Stimulated activated naive B cell treated with anti-CD40 and anti-IgM and Interleukin-4, amounts not matched to agents 10 μg/mL and 1 μg/mL and 100 μg/mL, for 72 hours (primary cell): Measurements from ENCODE around the gene MTMR10.

Experiments used
- ATAC-seq, 2 donors: fragments of 150-1000 bp; cut with Tn5 transposase; replicated peaks; 2 replicates each; pipeline ENCODE4 v1.10.0; 2021; ENCODE audit warnings: moderate library complexity in 1 of 2
- DNase-seq: peaks from one replicate; pipeline ENCODE4 v3.0.0; 2021
- H3K27ac Mint-ChIP-seq: one replicate; pipeline ENCODE4 v1.8.0; 2022; ENCODE audit warnings: mild to moderate bottlenecking, mixed read lengths
- H3K27me3 Mint-ChIP-seq, 2 donors: one replicate each; pipeline ENCODE4 v1.8.0; 2022; ENCODE audit warnings: mixed read lengths in 2 of 2
- H3K36me3 Mint-ChIP-seq, 2 donors: one replicate each; pipeline ENCODE4 v1.8.0; 2022; ENCODE audit warnings: mixed read lengths in 2 of 2, mild to moderate bottlenecking in 1 of 2
- H3K4me1 Mint-ChIP-seq, 2 donors: one replicate each; pipeline ENCODE4 v1.8.0; 2022; ENCODE audit warnings: mixed read lengths in 2 of 2, mild to moderate bottlenecking in 1 of 2
- H3K4me3 Mint-ChIP-seq, 2 donors: one replicate each; pipeline ENCODE4 v1.8.0; 2022; ENCODE audit warnings: mild to moderate bottlenecking in 2 of 2, mixed read lengths in 2 of 2, moderate library complexity in 1 of 2
- H3K9me3 Mint-ChIP-seq, 2 donors: one replicate each; pipeline ENCODE4 v1.8.0; 2022; ENCODE audit warnings: mixed read lengths in 2 of 2, mild to moderate bottlenecking in 1 of 2

The MTMR10 gene

GRCh38 chr15:30962079-30962478 lies 29.3 kb downstream of the MTMR10 start:
- H3K9me3 Mint-ChIP-seq, result no peaks in the 10 kb centered on the region
- H3K36me3 Mint-ChIP-seq, result peaks cover 30 to 44% of the 10 kb centered on the region in 2 donors
- no peak for ATAC-seq

GRCh38 chr15:30958219-30958618 lies 33.2 kb downstream of the MTMR10 start:
- Mint-ChIP-seq H3K4me1 (peaks cover 24 to 29% of the 10 kb centered on the region in 2 donors), H3K27me3 (no peaks in the 10 kb centered on the region), H3K9me3 (no peaks in the 10 kb centered on the region), H3K4me3 (no peak overlapping the region), H3K27ac (no peak overlapping the region), H3K36me3 (peaks cover 41 to 66% of the 10 kb centered on the region in 2 donors)
- ATAC-seq (no peak), DNase-seq (no peak)

More at GRCh38 chr15:30962079-30962478, 29.3 kb downstream of the MTMR10 start:
- H3K27ac Mint-ChIP-seq, result peak overlapping the region; percentile 89
- no peak for DNase-seq
- no peaks in the 10 kb centered on the region for H3K27me3 Mint-ChIP-seq
- peaks cover 24 to 26% of the 10 kb centered on the region in 2 donors for H3K4me1 Mint-ChIP-seq
- no peak overlapping the region for H3K4me3 Mint-ChIP-seq

GRCh38 chr15:30956216-30957124 lies 35.0 kb downstream of the MTMR10 start:
- DNase-seq, result no peak
- Mint-ChIP-seq H3K9me3 (no peaks in the 10 kb centered on the region), H3K36me3 (peaks cover 50 to 70% of the 10 kb centered on the region in 2 donors), H3K4me3 (no peak overlapping the region), H3K4me1 (peaks cover 15 to 16% of the 10 kb centered on the region in 2 donors), H3K27me3 (no peaks in the 10 kb centered on the region), H3K27ac (peak overlapping the region; percentile 75)
- ATAC-seq, result no peak

- Mint-ChIP-seq H3K27ac (no peak overlapping the region), H3K36me3 (peaks cover 44 to 65% of the 10 kb centered on the region in 2 donors)
Observed at GRCh38 chr15:30954674-30955073, 36.8 kb downstream of the MTMR10 start.

GRCh38 chr15:30953731-30954378 lies 37.6 kb downstream of the MTMR10 start:
- no peak for DNase-seq
- Mint-ChIP-seq H3K4me1 (peaks cover 10 to 14% of the 10 kb centered on the region in 2 donors), H3K36me3 (peaks cover 51 to 69% of the 10 kb centered on the region in 2 donors), H3K27ac (peak overlapping the region; percentile 15), H3K27me3 (no peaks in the 10 kb centered on the region), H3K4me3 (no peak overlapping the region), H3K9me3 (no peaks in the 10 kb centered on the region)
- ATAC-seq, result peak in 1 of 2 donors; percentile 12

More at GRCh38 chr15:30954674-30955073, 36.8 kb downstream of the MTMR10 start:
- no peak for DNase-seq
- no peak overlapping the region for H3K4me3 Mint-ChIP-seq
- no peaks in the 10 kb centered on the region for H3K27me3 Mint-ChIP-seq
- no peak for ATAC-seq
- no peaks in the 10 kb centered on the region for H3K9me3 Mint-ChIP-seq
- H3K4me1 Mint-ChIP-seq, result peaks cover 13 to 14% of the 10 kb centered on the region in 2 donors

GRCh38 chr15:30953183-30953582 lies 38.2 kb downstream of the MTMR10 start:
- Mint-ChIP-seq H3K27me3 (no peaks in the 10 kb centered on the region), H3K27ac (no peak overlapping the region), H3K4me1 (peaks cover 10 to 13% of the 10 kb centered on the region in 2 donors), H3K4me3 (no peak overlapping the region), H3K36me3 (peaks cover 55 to 73% of the 10 kb centered on the region in 2 donors), H3K9me3 (no peaks in the 10 kb centered on the region)
- no peak for DNase-seq
- no peak for ATAC-seq

GRCh38 chr15:30943654-30944335 lies 47.6 kb downstream of the MTMR10 start:
- Mint-ChIP-seq H3K9me3 (no peaks in the 10 kb centered on the region), H3K27ac (peak overlapping the region; percentile 71), H3K27me3 (no peaks in the 10 kb centered on the region), H3K4me3 (no peak overlapping the region), H3K4me1 (no peaks in the 10 kb centered on the region), H3K36me3 (peaks cover 28 to 51% of the 10 kb centered on the region in 2 donors)
- no peak for DNase-seq
- no peak for ATAC-seq

- Mint-ChIP-seq H3K4me3 (no peak overlapping the region), H3K27me3 (no peaks in the 10 kb centered on the region), H3K36me3 (peaks cover 30 to 45% of the 10 kb centered on the region in 2 donors), H3K27ac (peak overlapping the region; percentile 84), H3K9me3 (no peaks in the 10 kb centered on the region), H3K4me1 (no peaks in the 10 kb centered on the region)
- DNase-seq, result no peak
- ATAC-seq, result no peak
Observed at GRCh38 chr15:30941520-30941919, 49.9 kb downstream of the MTMR10 start.

- Mint-ChIP-seq H3K4me1 (no peaks in the 10 kb centered on the region), H3K9me3 (no peaks in the 10 kb centered on the region), H3K27me3 (no peaks in the 10 kb centered on the region), H3K4me3 (no peak overlapping the region), H3K36me3 (peaks cover 28 to 39% of the 10 kb centered on the region in 2 donors), H3K27ac (peak overlapping the region; percentile 42)
- DNase-seq, result no peak
- ATAC-seq, result no peak
Observed at GRCh38 chr15:30940359-30940758, 51.1 kb downstream of the MTMR10 start.

GRCh38 chr15:30939161-30939560 lies 52.3 kb downstream of the MTMR10 start:
- no peaks in the 10 kb centered on the region for H3K27me3 Mint-ChIP-seq
- DNase-seq (no peak), ATAC-seq (no peak)
- H3K36me3 Mint-ChIP-seq, result peaks cover 30 to 40% of the 10 kb centered on the region in 2 donors
- no peaks in the 10 kb centered on the region for H3K9me3 Mint-ChIP-seq
- H3K4me1 Mint-ChIP-seq, result peaks cover 3 to 9% of the 10 kb centered on the region in 2 donors
- H3K4me3 Mint-ChIP-seq, result no peak overlapping the region
- no peak overlapping the region for H3K27ac Mint-ChIP-seq

- Mint-ChIP-seq H3K4me3 (no peak overlapping the region), H3K4me1 (peaks cover 19 to 31% of the 10 kb centered on the region in 2 donors), H3K36me3 (peaks cover 51 to 59% of the 10 kb centered on the region in 2 donors), H3K27me3 (no peaks in the 10 kb centered on the region), H3K27ac (no peak overlapping the region), H3K9me3 (no peaks in the 10 kb centered on the region)
- DNase-seq (no peak), ATAC-seq (no peak)
Observed at GRCh38 chr15:30933293-30933692, 58.1 kb downstream of the MTMR10 start.

GRCh38 chr15:30930422-30930821 lies 61.0 kb downstream of the MTMR10 start:
- peak; percentile 80 to 85 for ATAC-seq
- Mint-ChIP-seq H3K4me1 (peaks cover 19 to 31% of the 10 kb centered on the region in 2 donors), H3K9me3 (no peaks in the 10 kb centered on the region), H3K4me3 (peak overlapping the region in 1 of 2 donors; percentile 28), H3K27me3 (no peaks in the 10 kb centered on the region), H3K36me3 (peaks cover 53 to 69% of the 10 kb centered on the region in 2 donors), H3K27ac (peak overlapping the region; percentile 52)
- DNase-seq, result peak; percentile 25

- Mint-ChIP-seq H3K9me3 (no peaks in the 10 kb centered on the region), H3K36me3 (peaks cover 52 to 68% of the 10 kb centered on the region in 2 donors), H3K4me3 (no peak overlapping the region), H3K27ac (no peak overlapping the region), H3K4me1 (peaks cover 19 to 31% of the 10 kb centered on the region in 2 donors), H3K27me3 (no peaks in the 10 kb centered on the region)
- DNase-seq (no peak), ATAC-seq (peak in 1 of 2 donors; percentile 40)
Observed at GRCh38 chr15:30929982-30930381, 61.4 kb downstream of the MTMR10 start.

GRCh38 chr15:30929064-30929669 lies 62.3 kb downstream of the MTMR10 start:
- ATAC-seq (no peak), DNase-seq (no peak)
- no peak overlapping the region for H3K27ac Mint-ChIP-seq
- H3K4me3 Mint-ChIP-seq, result no peak overlapping the region
- peaks cover 16 to 23% of the 10 kb centered on the region in 2 donors for H3K4me1 Mint-ChIP-seq
- no peaks in the 10 kb centered on the region for H3K9me3 Mint-ChIP-seq
- H3K27me3 Mint-ChIP-seq, result no peaks in the 10 kb centered on the region
- peaks cover 51 to 66% of the 10 kb centered on the region in 2 donors for H3K36me3 Mint-ChIP-seq
